NCI-H1930 (cell line): ENCODE results near the gene EFCAB11.

Experiments
- DNase-seq, 2 experiments: peaks; one replicate each; lab custom pipeline; 2025; lab: John Stamatoyannopoulos, UW

EFCAB11 gene

DNA sequence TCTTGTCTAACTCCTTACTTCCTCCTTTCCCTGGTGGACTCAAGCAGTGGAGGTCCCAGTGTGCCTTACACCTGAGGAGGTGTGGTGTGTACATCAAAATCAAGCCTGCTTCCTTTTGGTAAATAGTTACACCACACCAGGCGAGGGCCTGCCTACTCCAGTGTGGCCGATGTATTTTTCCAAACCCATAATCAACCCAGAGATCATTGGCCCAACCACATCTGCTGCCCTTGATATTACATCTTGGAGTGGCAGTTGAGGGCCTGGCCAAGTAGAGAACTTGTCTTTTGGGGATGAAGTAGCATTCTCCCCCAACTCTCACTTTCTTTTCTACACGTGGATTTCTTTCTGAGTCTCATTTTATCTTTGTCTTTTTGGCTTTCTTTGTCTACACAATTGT, 187.4 kb downstream of the EFCAB11 start:
- no peak for DNase-seq

DNA sequence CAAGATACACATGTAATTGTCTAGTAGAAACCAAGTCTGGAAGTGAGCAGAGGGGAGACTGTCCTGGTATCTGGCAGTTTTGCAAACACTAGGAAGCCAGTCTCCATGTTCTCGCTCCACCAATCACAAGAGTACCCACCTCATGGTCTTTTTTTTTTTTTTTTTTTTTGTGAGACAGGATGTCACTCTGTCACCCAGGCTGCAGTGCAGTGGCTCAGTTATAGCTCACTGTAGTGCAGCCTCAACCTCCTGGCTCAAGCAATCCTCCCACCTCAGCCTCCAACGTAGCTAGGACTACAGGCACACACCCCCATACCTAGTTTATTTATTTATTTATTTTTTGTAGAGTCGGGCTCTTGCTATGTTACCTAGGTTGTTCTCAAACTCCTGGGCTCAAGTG, 189.2 kb downstream of the EFCAB11 start:
- no peak for DNase-seq

DNA sequence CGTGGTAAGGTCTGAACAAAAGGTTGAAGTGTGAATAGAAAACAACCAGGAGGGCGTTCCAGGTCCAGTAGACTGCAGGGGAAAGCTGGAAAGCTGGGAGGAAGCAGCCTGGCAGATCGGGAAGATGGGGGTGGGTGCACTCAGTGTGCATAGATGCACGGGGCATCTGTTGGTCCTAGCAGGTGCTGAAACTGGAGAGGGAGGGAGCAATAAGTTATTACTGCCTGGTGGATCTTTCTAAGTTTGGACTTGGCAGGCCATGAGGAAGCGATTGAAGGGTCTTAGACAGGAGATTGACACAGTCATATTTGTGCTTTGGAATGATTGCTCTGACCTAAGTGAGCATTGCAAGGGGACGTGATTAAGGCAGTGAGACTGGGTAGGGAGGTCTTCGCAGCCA, 194.4 kb downstream of the EFCAB11 start:
- DNase-seq = no peak

DNA sequence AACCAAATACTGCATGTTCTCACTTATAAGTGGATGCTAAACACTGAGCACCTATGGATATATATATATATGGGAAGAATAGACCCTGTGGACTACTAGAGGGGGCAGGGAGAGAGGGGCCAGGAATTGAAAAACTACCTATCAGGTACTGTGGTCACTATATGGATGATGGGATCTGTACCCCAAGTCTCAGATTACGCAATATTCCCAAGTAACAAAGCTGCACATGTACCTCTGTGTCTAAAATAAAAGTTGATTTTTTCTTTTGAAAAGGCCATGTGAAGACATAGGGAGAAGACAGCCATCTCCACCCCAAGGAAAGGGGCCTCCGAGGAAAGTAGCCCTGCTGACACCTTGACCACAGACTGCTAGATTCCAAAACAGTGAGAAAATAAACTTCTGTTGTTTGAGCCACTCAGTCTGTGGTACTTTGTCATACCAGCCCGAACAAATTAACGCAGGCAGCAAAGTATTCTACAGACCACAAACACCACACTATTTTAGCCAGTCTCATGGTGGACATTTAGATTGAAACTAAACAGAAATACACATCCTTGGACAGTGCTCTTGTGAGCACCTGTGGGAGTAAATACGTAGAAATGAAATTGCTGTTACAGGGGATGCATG, 197.1 kb downstream of the EFCAB11 start:
- no peak for DNase-seq

DNA sequence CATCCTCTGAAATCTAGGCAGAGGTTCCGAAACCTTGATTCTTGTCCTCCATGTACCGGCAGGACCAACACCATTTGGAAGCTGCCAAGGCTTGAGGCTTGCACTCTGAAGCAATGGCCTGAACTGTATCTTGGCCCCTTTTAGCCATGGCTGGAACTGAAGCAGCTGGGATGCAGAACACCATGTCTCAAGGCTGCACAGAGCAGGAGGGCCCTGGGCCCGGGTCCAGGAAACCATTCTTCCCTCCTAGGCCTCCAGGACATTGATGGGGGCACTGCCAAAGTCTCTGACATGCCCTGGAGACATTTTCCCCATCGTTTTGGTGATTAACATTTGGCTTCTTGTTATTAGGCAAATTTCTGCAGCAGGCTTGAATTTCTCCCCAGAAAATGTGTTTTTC, 198.7 kb downstream of the EFCAB11 start:
- DNase-seq = no peak

DNA sequence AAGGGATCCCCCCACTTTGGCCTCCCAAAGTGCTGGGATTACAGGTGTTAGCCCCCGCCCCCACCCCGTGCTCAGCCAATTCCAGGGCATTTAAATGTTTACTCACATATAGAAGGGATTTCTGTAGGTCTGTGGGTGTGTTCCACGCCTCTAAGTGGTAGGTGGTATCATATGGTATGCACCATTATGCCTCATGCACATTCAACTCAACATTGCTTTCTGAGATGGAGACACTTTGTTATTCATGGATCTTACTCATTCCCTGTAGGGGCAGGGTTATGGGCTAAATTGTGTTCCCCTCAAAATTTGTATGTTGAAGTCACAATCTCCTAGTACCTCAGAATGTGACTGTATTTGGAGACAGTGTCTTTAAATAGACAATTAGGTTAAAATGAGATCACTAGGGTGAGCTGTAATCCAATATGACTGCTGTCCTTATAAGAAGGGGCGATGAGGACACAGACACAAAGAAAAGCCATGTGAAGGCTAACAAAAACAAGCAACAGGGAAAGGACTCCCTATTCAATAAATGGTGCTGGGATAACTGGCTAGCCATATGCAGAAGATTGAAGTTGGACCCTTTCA, 200.6 kb downstream of the EFCAB11 start:
- no peak for DNase-seq

DNA sequence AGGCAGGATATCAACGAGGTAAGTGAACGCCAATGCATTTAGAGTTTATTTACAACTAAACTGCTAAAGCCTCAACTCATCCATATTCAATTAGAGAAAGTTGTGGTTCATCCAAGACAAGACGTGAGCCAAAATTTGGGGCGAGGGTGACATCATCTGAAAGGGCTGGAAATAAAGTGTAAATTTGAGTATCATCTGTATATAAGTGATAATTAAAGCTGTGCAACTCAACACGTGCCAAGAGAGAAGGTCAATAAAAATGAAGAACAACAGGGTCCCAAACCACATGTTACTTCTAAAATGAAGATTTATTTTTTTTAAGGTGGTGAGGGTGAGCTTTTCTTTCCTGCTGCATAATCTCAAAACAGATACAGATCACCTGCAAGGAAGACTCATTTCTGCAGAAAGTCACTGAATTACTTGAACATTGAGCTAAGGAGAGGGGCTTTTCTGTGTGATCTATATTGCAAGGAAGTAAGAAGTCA, 203.6 kb downstream of the EFCAB11 start:
- DNase-seq = no peak

DNA sequence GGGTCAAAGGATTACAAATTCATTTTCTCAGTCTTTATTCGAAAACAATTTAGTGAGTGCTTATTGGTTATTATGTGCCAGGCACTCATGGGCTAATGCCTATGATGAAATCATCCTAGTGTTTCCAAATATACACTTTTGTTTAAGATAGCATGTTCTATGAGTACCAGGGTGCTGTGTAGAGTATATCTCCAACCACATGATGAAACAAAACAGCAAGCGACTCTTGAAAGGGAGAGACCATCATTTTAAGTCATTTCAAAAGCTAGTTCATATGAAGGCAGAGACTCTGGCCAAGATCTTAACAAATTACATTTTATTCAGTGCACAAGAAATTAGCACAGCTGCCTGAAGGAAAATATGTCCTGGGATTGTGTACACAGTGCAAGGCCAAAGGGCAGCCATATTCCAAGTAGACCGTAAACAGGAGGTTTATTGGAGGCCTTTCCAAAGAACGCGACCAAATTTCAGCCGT, 204.2 kb downstream of the EFCAB11 start:
- no peak for DNase-seq

DNA sequence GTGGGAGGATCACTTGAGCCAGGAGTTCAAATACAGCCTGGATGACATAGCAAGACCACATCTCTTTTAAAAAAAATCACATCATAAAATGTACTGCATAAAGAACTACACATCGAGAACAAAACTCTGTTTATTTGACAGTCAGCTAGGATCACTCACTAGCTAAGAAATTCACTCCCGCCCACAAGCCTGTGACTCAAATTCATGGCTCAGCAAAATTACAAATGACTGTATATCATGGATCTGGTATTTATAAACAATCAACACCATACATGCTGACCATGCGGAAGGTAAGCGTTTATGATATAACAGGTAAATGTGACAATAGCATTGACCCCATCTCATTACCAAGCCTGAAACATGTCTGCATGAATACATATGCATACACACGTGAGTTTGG, 206.5 kb downstream of the EFCAB11 start:
- DNase-seq = no peak

DNA sequence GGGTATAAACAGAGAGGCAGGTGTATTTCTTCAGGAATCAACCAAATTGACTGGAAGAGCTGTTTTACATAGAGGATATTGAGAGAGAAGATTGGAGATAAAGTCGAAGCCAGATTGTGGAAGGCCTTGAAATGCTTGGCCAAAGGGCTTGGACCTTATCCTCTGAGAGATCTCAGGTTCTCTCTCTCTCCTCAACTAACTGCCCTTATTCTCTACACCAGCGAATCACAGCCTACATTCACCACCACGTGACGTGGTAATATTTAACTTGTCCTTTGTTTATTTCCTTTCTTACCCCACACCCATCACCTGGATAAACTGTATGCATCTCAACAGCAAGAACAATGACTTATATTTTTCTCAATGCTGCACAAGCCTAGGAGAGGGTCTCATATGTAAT, 207.4 kb downstream of the EFCAB11 start:
- no peak for DNase-seq

DNA sequence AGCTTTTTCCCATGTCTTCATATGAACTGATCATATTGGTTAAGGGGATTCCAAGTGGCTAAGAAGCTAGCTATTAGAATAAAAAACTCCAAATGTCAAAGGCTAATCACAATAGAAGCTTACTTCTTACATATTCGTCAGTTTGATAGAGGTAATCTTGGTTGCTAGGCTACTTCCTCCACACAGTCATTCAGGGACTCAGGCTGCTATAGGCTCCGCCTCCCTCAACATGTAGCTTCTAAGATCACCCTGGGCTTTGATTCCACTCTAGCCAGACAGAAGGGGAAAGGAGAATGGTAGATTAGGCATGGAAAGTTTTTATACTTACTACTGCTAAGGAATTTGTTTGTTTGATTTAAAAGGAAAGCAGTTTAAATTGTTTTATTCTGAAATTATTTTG, 207.9 kb downstream of the EFCAB11 start:
- DNase-seq = no peak

DNA sequence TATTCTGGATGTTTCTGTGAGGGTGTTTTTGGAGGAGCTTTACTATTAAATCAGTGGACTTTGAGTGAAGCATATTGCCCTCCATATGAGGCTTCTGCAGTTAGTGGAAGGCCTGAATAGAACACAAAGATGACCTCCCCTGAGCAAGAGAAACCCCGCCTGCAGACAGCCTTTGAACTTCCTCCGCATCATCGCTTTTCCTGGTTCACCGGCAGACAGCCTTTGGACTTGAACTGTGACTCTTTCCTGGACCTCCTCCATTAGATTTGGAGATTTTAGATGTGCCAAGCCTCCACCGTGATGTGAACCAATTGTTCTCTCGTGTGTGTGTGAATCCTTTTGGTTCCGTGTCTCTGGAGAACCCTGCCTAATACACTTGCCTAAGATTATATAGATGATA, 208.4 kb downstream of the EFCAB11 start:
- DNase-seq = no peak
